HCT116 (cell line): ENCODE measurements around the gene SCFD2. TPM values are rescaled to one million over a fixed set of nuclear protein-coding genes. Genes with fewer than 3 reads are reported as not detected.

Experiments
- ATAC-seq: fragments of 200-7000 bp; cut with Tn5 transposase; 2 replicates; pipeline ENCODE4 v1.9.1; 2020; ENCODE audit warnings: mild to moderate bottlenecking, moderate library complexity
- BruUV-seq: library from RNA; stranded (reverse); fragments of 400-500 nt; replicated peaks from 2 replicates; lab custom pipeline; 2021; lab: Mats Ljungman, UMichigan
- CTCF ChIA-PET: fragments of 300-600 bp; sonication (Branson Sonifier 250); formaldehyde crosslinking; loops from one replicate; lab custom pipeline; 2021; ENCODE audit warnings: antibody characterized with exemption; lab: Charles Lee
- POLR2A ChIA-PET: fragments of 300-600, 350-600 bp; sonication (Branson Sonifier 250); formaldehyde crosslinking; loops from one replicate; lab custom pipeline; 2021; ENCODE audit warnings: antibody characterized with exemption; lab: Charles Lee
- RAD21 ChIA-PET, 2 experiments: fragments of 300-600 bp; sonication (Branson Sonifier 250); formaldehyde crosslinking; loops; one replicate each; lab custom pipeline; 2023; ENCODE audit warnings: low total read pairs in 2 of 2; ENCODE audit not compliant: uncharacterized antibody in 2 of 2, unreplicated experiment in 2 of 2, low non-redundant PET in 1 of 2; lab: Charles Lee
- DNase-seq: peaks from one replicate; pipeline ENCODE4 v3.0.0-alpha.2; 2010; ENCODE audit warnings: low read depth, low spot score
- H2AFZ ChIP-seq: fragments of 200-600 bp; shearing (Covaris generic), sonication (generic); 2 replicates; pipeline ENCODE4 v1.6.1; 2017; ENCODE audit warnings: low read depth, mixed run types, mixed read lengths, antibody characterized with exemption, low read length; ENCODE audit not compliant: poor library complexity, severe bottlenecking
- H3K27ac ChIP-seq: 2 replicates; pipeline ENCODE4 v1.5.1; 2012; ENCODE audit warnings: low read depth, low read length
- H3K27me3 ChIP-seq: fragments of 200-600 bp; sonication (generic); 2 replicates; pipeline ENCODE4 v1.6.1; 2016; ENCODE audit warnings: mixed run types, low read length, mixed read lengths; ENCODE audit not compliant: insufficient read depth
- H3K36me3 ChIP-seq, 2 experiments: fragments of 200-500 bp in 1 of 2; fragments of 200-600 bp in 1 of 2; sonication (Bioruptor generic) in 1 of 2; sonication (generic) in 1 of 2; 2 replicates each; pipeline versions ENCODE4 v1.5.1 to v1.6.1; 2014 to 2016; ENCODE audit warnings: low read length in 2 of 2, inconsistent platforms in 1 of 2, mixed read lengths in 1 of 2, mixed run types in 1 of 2; ENCODE audit not compliant: insufficient read depth in 2 of 2, control insufficient read depth in 1 of 2
- H3K4me1 ChIP-seq, 2 experiments: fragments of 200-600 bp in 1 of 2; sonication (generic) in 1 of 2; 2 replicates each; pipeline versions ENCODE4 v1.5.1 to v1.6.1; 2012 to 2017; ENCODE audit warnings: low read length in 2 of 2, inconsistent platforms in 1 of 2, mild to moderate bottlenecking in 1 of 2, mixed read lengths in 1 of 2, mixed run types in 1 of 2, moderate library complexity in 1 of 2; ENCODE audit not compliant: insufficient read depth in 2 of 2, control insufficient read depth in 1 of 2
- H3K4me2 ChIP-seq: fragments of 200-600 bp; sonication (generic); 2 replicates; pipeline ENCODE4 v1.6.1; 2017; ENCODE audit warnings: mixed run types, low read length, mixed read lengths
- H3K4me3 ChIP-seq, 2 experiments: fragments of 200-600 bp in 1 of 2; sonication (generic) in 1 of 2; replicated peaks in 1 of 2; 2 replicates each; pipeline ENCODE4 v1.5.1; 2011 to 2016; ENCODE audit warnings: low read length in 2 of 2, control low read depth in 1 of 2, low read depth in 1 of 2, mild to moderate bottlenecking in 1 of 2, mixed read lengths in 1 of 2, mixed run types in 1 of 2
- H3K79me2 ChIP-seq: fragments of 200-600 bp; sonication (generic); 2 replicates; pipeline ENCODE4 v1.6.1; 2017; ENCODE audit warnings: mild to moderate bottlenecking, mixed run types, low read length, moderate library complexity, mixed read lengths; ENCODE audit not compliant: insufficient read depth
- H3K9ac ChIP-seq: fragments of 200-600 bp; sonication (generic); 2 replicates; pipeline ENCODE4 v1.6.1; 2016; ENCODE audit warnings: low read length, mixed read lengths
- H3K9me2 ChIP-seq: fragments of 200-600 bp; sonication (generic), shearing (Covaris generic); 2 replicates; pipeline ENCODE4 v1.6.1; 2017; ENCODE audit warnings: mixed run types, mild to moderate bottlenecking, moderate library complexity; ENCODE audit not compliant: insufficient read depth
- H3K9me3 ChIP-seq, 2 experiments: fragments of 200-500 bp in 1 of 2; fragments of 200-600 bp in 1 of 2; sonication (Bioruptor generic) in 1 of 2; sonication (generic) in 1 of 2; 2 replicates each; pipeline ENCODE4 v1.6.1; 2014 to 2017; ENCODE audit warnings: low read length in 2 of 2, mixed read lengths in 2 of 2, inconsistent platforms in 1 of 2, low read depth in 1 of 2, mild to moderate bottlenecking in 1 of 2, mixed run types in 1 of 2, moderate library complexity in 1 of 2; ENCODE audit not compliant: control insufficient read depth in 1 of 2, insufficient read depth in 1 of 2
- H4K20me1 ChIP-seq: fragments of 200-600 bp; sonication (generic), shearing (Covaris generic); 2 replicates; pipeline ENCODE4 v1.6.1; 2017; ENCODE audit warnings: mixed run types, mild to moderate bottlenecking, moderate library complexity; ENCODE audit not compliant: insufficient read depth
- ATF3 ChIP-seq: IDR thresholded peaks from 2 replicates; pipeline ENCODE4 v1.6.1; 2012
- CEBPB ChIP-seq: IDR thresholded peaks from 2 replicates; pipeline ENCODE4 v1.6.1; 2012; ENCODE audit warnings: low read depth
- EGR1 ChIP-seq: IDR thresholded peaks from 2 replicates; pipeline ENCODE4 v1.6.1; 2012; ENCODE audit warnings: low read depth
- FOSL1 ChIP-seq: IDR thresholded peaks from 2 replicates; pipeline ENCODE4 v1.6.1; 2012; ENCODE audit warnings: low read depth
- MAX ChIP-seq: IDR thresholded peaks from 2 replicates; pipeline ENCODE4 v1.6.1; 2012
- REST ChIP-seq: IDR thresholded peaks from 2 replicates; pipeline ENCODE4 v1.6.1; 2012; ENCODE audit warnings: low read depth
- SIN3A ChIP-seq: IDR thresholded peaks from 2 replicates; pipeline ENCODE4 v1.6.1; 2012; ENCODE audit warnings: low read depth
- SRF ChIP-seq: IDR thresholded peaks from 2 replicates; pipeline ENCODE4 v1.6.1; 2012; ENCODE audit warnings: low read depth
- TCF7L2 ChIP-seq: IDR thresholded peaks from 2 replicates; pipeline ENCODE4 v1.7.0; 2011; ENCODE audit warnings: borderline replicate concordance, inconsistent platforms; ENCODE audit not compliant: insufficient read depth, insufficient read length; ENCODE audit errors: extremely low read depth
- YY1 ChIP-seq: IDR thresholded peaks from 2 replicates; pipeline ENCODE4 v1.6.1; 2011; ENCODE audit warnings: low read length, low read depth, moderate library complexity, mild to moderate bottlenecking; ENCODE audit not compliant: insufficient replicate concordance; ENCODE audit errors: extremely low read depth
- intact Hi-C: fragments of 100-400 bp; cut with micrococcal nuclease; formaldehyde crosslinking; loops from 2 replicates; pipeline ENCODE4 v1.10.0; 2022
- total RNA-seq: library from RNA; stranded (reverse); gene quantifications from one replicate; pipeline ENCODE4 v1.2.1, GENCODE V29; 2021; ENCODE audit not compliant: unreplicated experiment

The SCFD2 gene
- total RNA-seq, 1 experiment from 2014 or later, result 13.6 TPM

- Histone ChIP-seq H3K9me3 (no peaks in the 10 kb centered on the region), H3K27ac (no peak overlapping the region), H3K36me3 (no peaks in the 10 kb centered on the region), H2AFZ (no peak overlapping the region), H3K79me2 (no peaks in the 10 kb centered on the region), H3K9ac (no peak overlapping the region), H4K20me1 (no peaks in the 10 kb centered on the region), H3K4me2 (no peak overlapping the region), H3K9me2 (no peaks in the 10 kb centered on the region), H3K4me3 (no peak overlapping the region), H3K27me3 (no peaks in the 10 kb centered on the region), H3K4me1 (peaks cover 0 to 2% of the 10 kb centered on the region in 2 experiments; a peak in 2 of 4 replicates)
- no TSS peak for BruUV-seq
- ChIA-PET RAD21 (no interaction called here), CTCF (no interaction called here), POLR2A (no interaction called here)
- no peak for ATAC-seq
- TF ChIP-seq SIN3A (no peak), TCF7L2 (no peak)
- intact Hi-C loops, result no loop called here
- no peak for DNase-seq
Observed at GRCh38 chr4:52868133-52868532, 497.7 kb downstream of the SCFD2 start.

GRCh38 chr4:52867163-52867562 lies 498.7 kb downstream of the SCFD2 start:
- Histone ChIP-seq H4K20me1 (no peaks in the 10 kb centered on the region), H3K9me3 (no peaks in the 10 kb centered on the region), H3K27ac (no peak overlapping the region), H2AFZ (no peak overlapping the region), H3K27me3 (no peaks in the 10 kb centered on the region), H3K4me1 (no peaks in the 10 kb centered on the region; a peak in 1 of 4 replicates), H3K9ac (no peak overlapping the region), H3K4me3 (no peak overlapping the region), H3K9me2 (no peaks in the 10 kb centered on the region), H3K79me2 (no peaks in the 10 kb centered on the region), H3K4me2 (no peak overlapping the region), H3K36me3 (no peaks in the 10 kb centered on the region)
- ChIA-PET CTCF (no interaction called here), POLR2A (no interaction called here), RAD21 (no interaction called here)
- BruUV-seq, result no TSS peak
- no peak for TF ChIP-seq SRF
- TF ChIP-seq TCF7L2, result no peak
- no peak for TF ChIP-seq MAX
- TF ChIP-seq CEBPB, result no peak
- TF ChIP-seq YY1, result no peak
- no peak for TF ChIP-seq FOSL1
- TF ChIP-seq REST, result no peak
- no peak for TF ChIP-seq ATF3
- TF ChIP-seq EGR1, result no peak
- TF ChIP-seq SIN3A, result no peak
- no peak for ATAC-seq
- no peak for DNase-seq
- intact Hi-C loops, result no loop called here
